Lung (tissue), 12 donors: ENCODE measurements around the gene SPATA3. TPM values are rescaled to one million over a fixed set of nuclear protein-coding genes. Genes with fewer than 3 reads are reported as not detected.

Experiments
- ATAC-seq: fragments of 200-7000 bp; cut with Tn5 transposase; one replicate; pipeline ENCODE4 v1.9.1; 2020; ENCODE audit warnings: moderate number of reproducible peaks; ENCODE audit not compliant: insufficient read depth, low FRiP score
- DNase-seq, 3 donors: peaks; one replicate each; pipeline ENCODE4 v3.0.0-alpha.2; 2013 to 2017
- H3K27ac ChIP-seq, 2 donors: one replicate each; pipeline ENCODE4 v1.5.1; 2013; ENCODE audit warnings: mild to moderate bottlenecking in 2 of 2, moderate library complexity in 2 of 2, control low read depth in 1 of 2, inconsistent platforms in 1 of 2, low read depth in 1 of 2, low read length in 1 of 2
- H3K27me3 ChIP-seq, 3 donors: one replicate each; pipeline ENCODE4 v1.5.1; 2013; ENCODE audit warnings: low read length in 2 of 3; ENCODE audit not compliant: control insufficient read depth in 3 of 3, insufficient read depth in 3 of 3
- H3K36me3 ChIP-seq, 4 donors: one replicate each; pipeline ENCODE4 v1.5.1; 2013; ENCODE audit warnings: low read length in 4 of 4, mild to moderate bottlenecking in 1 of 4, moderate library complexity in 1 of 4; ENCODE audit not compliant: control insufficient read depth in 4 of 4, insufficient read depth in 4 of 4
- H3K4me1 ChIP-seq, 5 donors: one replicate each; pipeline ENCODE4 v1.5.1; 2013; ENCODE audit warnings: low read length in 5 of 5, mild to moderate bottlenecking in 2 of 5, moderate library complexity in 1 of 5; ENCODE audit not compliant: control insufficient read depth in 5 of 5, insufficient read depth in 5 of 5
- H3K4me3 ChIP-seq: one replicate; pipeline ENCODE4 v1.5.1; 2013; ENCODE audit warnings: mild to moderate bottlenecking, control low read depth, moderate library complexity
- H3K9ac ChIP-seq, 2 donors: one replicate each; pipeline ENCODE4 v1.5.1; 2013; ENCODE audit warnings: low read length in 2 of 2, control low read depth in 1 of 2; ENCODE audit not compliant: insufficient read depth in 1 of 2
- H3K9me3 ChIP-seq, 4 donors: one replicate each; pipeline ENCODE4 v1.5.1; 2013; ENCODE audit warnings: low read length in 3 of 4, mild to moderate bottlenecking in 1 of 4, moderate library complexity in 1 of 4; ENCODE audit not compliant: control insufficient read depth in 4 of 4, insufficient read depth in 3 of 4
- WGBS, 2 donors: extraction: QIAGEN DNeasy Blood & Tissue Kit; methylation state at CpG; one replicate each; pipeline ENCODE4 v1.1.7; 2013; 5-methylcytosine and 5-hydroxymethylcytosine counted together
- polyA plus RNA-seq, 2 donors: library from polyadenylated mRNA; stranded (reverse); fragments of 200-250 nt; gene quantifications; one replicate each; pipeline ENCODE4 v1.2.1, GENCODE V29; 2013
- total RNA-seq, 2 donors: library from RNA; depleted of rRNA in 1 of 2; stranded (reverse); fragments of >200 nt in 1 of 2; gene quantifications; one replicate each; pipeline ENCODE4 v1.2.1, GENCODE V29; 2014 to 2021
- TF ChIP-seq, protein P1 (sequence below): IDR thresholded peaks from 2 replicates; pipeline ENCODE4 v1.5.1; 2012; ENCODE audit warnings: mild to moderate bottlenecking; ENCODE audit errors: control extremely low read depth, extremely low read depth
- donor health status: control.
- donor health status: control.
- donor health status: Bipolar disorder and iron deficiency.
- donor health status: healthy.
- donor health status: DM: yes; HTN: yes; CAD: no.

SPATA3 gene
- total and polyA plus RNA-seq, 4 donors: not detected

DNA sequence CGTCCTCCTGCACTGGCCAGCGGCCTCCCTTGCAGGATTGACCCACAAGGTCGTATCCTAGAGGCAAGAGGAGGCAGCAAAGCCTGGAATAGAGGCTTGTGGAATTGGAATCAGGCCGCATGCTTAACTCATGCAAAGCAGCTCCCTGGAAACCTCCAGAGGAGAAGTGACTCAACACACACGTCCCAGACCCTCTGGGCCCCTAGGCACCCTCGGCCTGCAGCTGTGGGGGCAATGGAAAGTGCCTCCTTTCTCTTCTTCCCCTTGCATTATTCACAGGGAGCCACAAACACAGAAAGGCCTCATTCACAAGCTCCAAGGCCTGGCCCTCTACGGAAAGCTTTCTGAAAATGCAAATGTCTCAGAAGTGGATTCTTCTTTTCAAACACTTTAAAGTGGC, 19.6 kb downstream of the SPATA3 start:
- no peaks in the 10 kb centered on the region for H3K36me3 ChIP-seq
- ATAC-seq (no peak), DNase-seq (no peak)
- no peaks in the 10 kb centered on the region for H3K4me1 ChIP-seq
- TF ChIP-seq, protein P1, sequence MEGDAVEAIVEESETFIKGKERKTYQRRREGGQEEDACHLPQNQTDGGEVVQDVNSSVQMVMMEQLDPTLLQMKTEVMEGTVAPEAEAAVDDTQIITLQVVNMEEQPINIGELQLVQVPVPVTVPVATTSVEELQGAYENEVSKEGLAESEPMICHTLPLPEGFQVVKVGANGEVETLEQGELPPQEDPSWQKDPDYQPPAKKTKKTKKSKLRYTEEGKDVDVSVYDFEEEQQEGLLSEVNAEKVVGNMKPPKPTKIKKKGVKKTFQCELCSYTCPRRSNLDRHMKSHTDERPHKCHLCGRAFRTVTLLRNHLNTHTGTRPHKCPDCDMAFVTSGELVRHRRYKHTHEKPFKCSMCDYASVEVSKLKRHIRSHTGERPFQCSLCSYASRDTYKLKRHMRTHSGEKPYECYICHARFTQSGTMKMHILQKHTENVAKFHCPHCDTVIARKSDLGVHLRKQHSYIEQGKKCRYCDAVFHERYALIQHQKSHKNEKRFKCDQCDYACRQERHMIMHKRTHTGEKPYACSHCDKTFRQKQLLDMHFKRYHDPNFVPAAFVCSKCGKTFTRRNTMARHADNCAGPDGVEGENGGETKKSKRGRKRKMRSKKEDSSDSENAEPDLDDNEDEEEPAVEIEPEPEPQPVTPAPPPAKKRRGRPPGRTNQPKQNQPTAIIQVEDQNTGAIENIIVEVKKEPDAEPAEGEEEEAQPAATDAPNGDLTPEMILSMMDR: no peak
- no peak overlapping the region for H3K4me3 ChIP-seq
- no peak overlapping the region for H3K9ac ChIP-seq
- WGBS, 2 donors: 70 to 77% methylated on average over 7 of the region's 7 CpGs
- H3K27ac ChIP-seq: no peak overlapping the region
- H3K27me3 ChIP-seq: no peaks in the 10 kb centered on the region
- H3K9me3 ChIP-seq: no peaks in the 10 kb centered on the region

DNA sequence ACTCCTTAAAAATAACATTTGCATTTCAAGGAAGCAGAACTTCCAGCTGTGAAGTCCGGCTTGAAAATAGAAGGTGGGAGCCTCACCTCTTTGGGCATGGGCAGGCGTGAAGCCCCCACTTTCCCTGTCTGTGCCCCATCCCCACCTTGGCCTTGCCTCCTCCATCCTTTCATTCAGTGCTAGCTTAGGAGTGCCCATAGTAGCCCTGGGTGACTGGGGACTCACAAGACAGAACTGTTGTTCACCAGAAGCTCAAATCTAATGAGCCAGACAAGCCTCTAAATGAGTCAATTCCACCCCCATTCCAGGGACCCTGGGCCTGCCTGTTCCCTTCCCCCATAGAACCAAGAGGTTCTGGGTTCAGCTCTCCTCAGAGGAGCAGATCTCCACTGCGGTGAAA, 20.0 kb downstream of the SPATA3 start:
- Histone ChIP-seq H3K4me3 (no peak overlapping the region), H3K9ac (no peak overlapping the region), H3K27me3 (no peaks in the 10 kb centered on the region), H3K27ac (no peak overlapping the region), H3K36me3 (no peaks in the 10 kb centered on the region), H3K9me3 (no peaks in the 10 kb centered on the region), H3K4me1 (no peaks in the 10 kb centered on the region)
- WGBS, 2 donors: 91 to 92% methylated on average over 3 of the region's 3 CpGs
- DNase-seq (no peak), ATAC-seq (no peak)
- TF ChIP-seq, protein P1: no peak

DNA sequence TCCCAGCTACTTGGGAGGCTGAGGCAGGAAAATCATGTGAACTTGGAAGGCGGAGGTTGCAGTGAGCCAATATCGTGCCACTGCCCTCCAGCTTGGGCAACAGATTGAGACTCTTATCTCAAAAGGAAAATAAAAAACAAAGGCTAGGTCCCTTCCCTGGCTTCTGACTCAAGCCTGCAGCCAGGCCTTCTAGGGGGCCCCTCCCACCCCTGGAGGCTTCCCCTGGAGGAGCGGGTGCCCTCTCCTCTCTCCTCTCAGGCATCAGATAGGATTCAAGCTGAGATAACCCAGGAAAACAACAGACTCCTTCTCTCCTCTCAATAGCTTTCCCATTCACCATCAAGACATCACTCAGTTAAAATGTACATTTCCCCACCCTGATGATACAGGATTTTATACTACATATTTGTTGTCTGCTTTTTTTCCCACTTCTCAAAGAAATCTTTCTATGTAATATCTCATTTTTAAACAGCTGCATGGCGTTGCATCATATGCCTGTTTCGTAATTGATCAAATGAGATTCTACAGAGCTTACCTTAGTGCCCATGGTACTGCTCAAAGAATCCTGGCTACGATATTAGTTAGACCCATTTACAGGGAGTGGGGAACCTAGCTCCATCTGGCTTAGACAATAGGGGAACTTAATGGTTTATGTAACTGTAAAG, 20.8 kb downstream of the SPATA3 start:
- Histone ChIP-seq H3K4me3 (no peak overlapping the region), H3K36me3 (no peaks in the 10 kb centered on the region), H3K9me3 (no peaks in the 10 kb centered on the region), H3K9ac (no peak overlapping the region), H3K27me3 (no peaks in the 10 kb centered on the region), H3K4me1 (no peaks in the 10 kb centered on the region), H3K27ac (no peak overlapping the region)
- WGBS, 2 donors: 68 to 75% methylated on average over 6 of the region's 6 CpGs
- DNase-seq (no peak), ATAC-seq (no peak)
- TF ChIP-seq, protein P1: no peak

DNA sequence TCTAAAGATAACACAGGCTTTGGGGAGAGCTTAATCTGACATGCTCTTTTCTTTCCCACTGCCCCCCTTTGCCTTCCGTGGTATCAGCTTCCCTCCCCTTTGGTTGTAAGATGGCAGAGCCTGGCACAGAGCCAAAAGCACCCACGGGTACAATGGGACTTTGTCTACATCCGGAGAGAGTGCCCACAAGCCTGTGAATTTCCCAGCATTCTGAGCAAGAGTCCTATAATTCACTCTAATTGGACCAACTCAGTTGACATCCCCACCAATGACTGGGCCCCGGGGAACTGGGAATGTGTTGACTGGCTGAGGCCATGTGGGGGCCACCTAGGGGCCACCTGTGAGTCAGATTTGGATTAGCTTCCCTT, 21.3 kb downstream of the SPATA3 start:
- WGBS, 2 donors: 38 to 39% methylated on average over 4 of the region's 4 CpGs
- Histone ChIP-seq H3K4me3 (no peak overlapping the region), H3K36me3 (no peaks in the 10 kb centered on the region), H3K4me1 (no peaks in the 10 kb centered on the region), H3K9me3 (no peaks in the 10 kb centered on the region), H3K9ac (no peak overlapping the region), H3K27me3 (no peaks in the 10 kb centered on the region), H3K27ac (no peak overlapping the region)
- no peak for ATAC-seq
- TF ChIP-seq, protein P1: no peak
- DNase-seq: no peak
